Activated T-helper 2 cell treated with anti-CD3 and anti-CD28 coated beads, Interferon-gamma antibody, Interleukin-2, Interleukin-4, amounts not matched to agents 10 μg/mL and 5 μg/mL and 100 μg/mL, durations not matched to agents 14 hours and 24 hours and 36 hours (primary cell): ENCODE results near the gene CYYR1. TPM values are rescaled to one million over a fixed set of nuclear protein-coding genes. Genes with fewer than 3 reads are reported as not detected.
A peak's percentile ranks its signal among the peaks of the same experiment; 100 is the strongest.
"Not testable (repeated sequence)": the region's sequence is repeated elsewhere in the genome, so short reads cannot be mapped to it uniquely, and the experiment has no call there.

Experiments used
- DNase-seq: peaks from one replicate; pipeline ENCODE4 v3.0.0; 2021; ENCODE audit warnings: low spot score
- H3K27ac Mint-ChIP-seq: one replicate; pipeline ENCODE4 v1.8.0; 2021; ENCODE audit warnings: mixed read lengths
- H3K27me3 Mint-ChIP-seq: one replicate; pipeline ENCODE4 v1.8.0; 2021; ENCODE audit warnings: low read depth, mixed read lengths
- H3K36me3 Mint-ChIP-seq: one replicate; pipeline ENCODE4 v1.8.0; 2021; ENCODE audit warnings: low read depth, mixed read lengths
- H3K4me1 Mint-ChIP-seq: one replicate; pipeline ENCODE4 v1.8.0; 2021; ENCODE audit warnings: low read depth, mixed read lengths
- H3K4me3 Mint-ChIP-seq: one replicate; pipeline ENCODE4 v1.8.0; 2021; ENCODE audit warnings: low read depth, mild to moderate bottlenecking, moderate library complexity, mixed read lengths
- H3K9me3 Mint-ChIP-seq: one replicate; pipeline ENCODE4 v1.8.0; 2021; ENCODE audit warnings: mixed read lengths
- intact Hi-C: fragments of 100-400 bp; cut with micrococcal nuclease; formaldehyde crosslinking; loops from one replicate; pipeline ENCODE4 v1.15.1; 2023
- total RNA-seq: library from RNA; stranded (reverse); gene quantifications from 2 replicates; pipeline ENCODE4 v1.2.3, GENCODE V29; 2022

CYYR1 gene
- total RNA-seq, 1 donor from 2014 or later, result 0.07 TPM

- no peaks in the 10 kb centered on the region for H3K27me3 Mint-ChIP-seq
- intact Hi-C loops, result no loop called here
- no peak overlapping the region for H3K27ac Mint-ChIP-seq
These were observed 107.2 kb downstream of the CYYR1 start for GRCh38 chr21:26465916-26466315.

DNA sequence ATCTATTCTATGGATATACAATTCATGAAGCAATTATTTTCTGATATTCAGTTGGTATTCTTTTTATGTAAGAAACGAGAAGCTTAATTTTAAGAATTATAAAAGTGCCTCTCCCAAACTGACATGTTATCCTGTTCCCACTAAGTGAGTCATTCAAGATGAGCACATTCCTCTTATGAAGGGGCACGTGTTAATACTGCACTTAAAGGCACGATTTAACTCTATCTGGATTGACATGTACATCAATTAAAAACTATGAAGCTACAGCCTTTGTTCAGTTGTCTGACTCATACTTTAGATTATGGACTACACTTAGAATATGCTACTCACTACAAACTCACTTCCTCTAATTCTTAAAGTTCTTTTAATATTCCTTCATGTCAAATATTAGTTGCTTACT lies 111.6 kb downstream of the CYYR1 start:
- Mint-ChIP-seq H3K4me1 (no peaks in the 10 kb centered on the region), H3K4me3 (no peak overlapping the region), H3K9me3 (peaks cover 11% of the 10 kb centered on the region), H3K27me3 (no peaks in the 10 kb centered on the region), H3K27ac (no peak overlapping the region), H3K36me3 (no peaks in the 10 kb centered on the region)
- intact Hi-C loops, result no loop called here
- no peak for DNase-seq

More at GRCh38 chr21:26465916-26466315, 107.2 kb downstream of the CYYR1 start:
- Mint-ChIP-seq H3K36me3 (no peaks in the 10 kb centered on the region), H3K4me1 (peaks cover 10% of the 10 kb centered on the region), H3K9me3 (peaks cover 12% of the 10 kb centered on the region), H3K4me3 (no peak overlapping the region)
- no peak for DNase-seq

GRCh38 chr21:26460621-26461020 lies 112.5 kb downstream of the CYYR1 start:
- no peaks in the 10 kb centered on the region for H3K36me3 Mint-ChIP-seq
- peaks cover 5% of the 10 kb centered on the region for H3K4me1 Mint-ChIP-seq
- H3K4me3 Mint-ChIP-seq, result no peak overlapping the region
- DNase-seq, result no peak
- intact Hi-C loops, result no loop called here
- H3K9me3 Mint-ChIP-seq, result peaks cover 11% of the 10 kb centered on the region
- no peaks in the 10 kb centered on the region for H3K27me3 Mint-ChIP-seq
- no peak overlapping the region for H3K27ac Mint-ChIP-seq

DNA sequence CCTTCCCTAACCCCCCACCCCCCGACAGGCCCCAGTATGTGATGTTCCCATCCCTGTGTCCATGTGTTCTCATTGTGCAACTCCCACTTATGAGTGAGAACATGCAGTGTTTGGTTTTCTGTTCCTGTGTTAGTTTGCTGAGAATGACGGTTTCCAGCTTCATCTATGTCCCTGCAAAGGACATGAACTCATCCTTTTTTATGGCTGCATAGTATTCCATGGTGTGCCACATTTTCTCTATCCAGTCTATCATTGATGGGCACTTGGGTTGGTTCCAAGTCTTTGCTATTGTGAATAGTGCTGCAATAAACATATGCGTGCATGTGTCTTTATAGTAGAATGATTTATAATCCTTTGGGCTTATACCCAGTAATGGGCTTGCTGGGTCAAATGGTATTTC lies 114.2 kb downstream of the CYYR1 start:
- Mint-ChIP-seq H3K4me1 (peaks cover 10% of the 10 kb centered on the region), H3K9me3 (peaks cover 11% of the 10 kb centered on the region)
- H3K27ac Mint-ChIP-seq, H3K27me3 Mint-ChIP-seq, intact Hi-C loops, DNase-seq, H3K36me3 Mint-ChIP-seq, H3K4me3 Mint-ChIP-seq: not testable (repeated sequence)

DNA sequence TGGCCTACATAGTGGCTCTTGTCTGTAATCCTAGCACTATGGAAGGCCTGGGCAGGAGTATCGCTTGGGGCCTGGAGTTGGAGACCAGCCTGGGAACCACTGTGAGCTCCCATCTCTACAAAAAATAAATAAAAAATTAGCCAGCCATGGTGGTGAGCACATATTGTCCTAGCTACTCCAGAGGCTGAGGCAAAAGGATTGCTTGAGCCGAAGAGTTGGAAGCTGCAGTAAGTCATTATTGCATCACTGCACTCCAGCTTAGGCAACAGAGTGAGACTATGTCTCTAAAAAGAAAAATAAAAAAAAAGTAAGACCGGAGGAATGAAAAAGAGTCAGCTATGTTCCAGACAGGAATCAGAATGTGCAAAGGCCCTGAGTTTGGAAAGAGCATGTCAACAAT lies 115.3 kb downstream of the CYYR1 start:
- peaks cover 10% of the 10 kb centered on the region for H3K4me1 Mint-ChIP-seq
- H3K36me3 Mint-ChIP-seq, result no peaks in the 10 kb centered on the region
- intact Hi-C loops, result no loop called here
- DNase-seq, result no peak
- no peak overlapping the region for H3K27ac Mint-ChIP-seq
- H3K27me3 Mint-ChIP-seq, result no peaks in the 10 kb centered on the region
- no peak overlapping the region for H3K4me3 Mint-ChIP-seq
- H3K9me3 Mint-ChIP-seq, result peaks cover 11% of the 10 kb centered on the region

DNA sequence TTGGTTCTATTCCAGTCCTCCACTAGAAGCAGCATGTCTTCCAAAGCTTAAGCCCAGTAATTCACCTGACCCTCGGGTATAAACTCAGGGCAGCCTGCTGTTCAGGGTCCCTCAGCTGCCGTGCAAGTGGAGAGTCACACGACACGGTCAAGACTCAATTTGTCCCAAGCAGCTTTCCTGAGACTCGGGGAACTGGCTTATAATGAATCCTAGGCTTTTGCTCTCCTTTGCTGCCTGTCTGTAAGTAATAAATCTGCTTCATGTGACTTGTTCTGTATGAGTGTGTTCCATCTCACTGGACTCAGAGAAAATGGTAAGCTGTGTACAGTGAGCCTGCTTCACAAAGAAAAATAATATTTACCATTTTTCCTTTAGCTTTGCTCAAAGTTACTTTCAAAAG lies 119.8 kb downstream of the CYYR1 start:
- Mint-ChIP-seq H3K27ac (no peak overlapping the region), H3K9me3 (no peaks in the 10 kb centered on the region), H3K4me1 (peaks cover 19% of the 10 kb centered on the region), H3K27me3 (no peaks in the 10 kb centered on the region), H3K4me3 (no peak overlapping the region), H3K36me3 (no peaks in the 10 kb centered on the region)
- no peak for DNase-seq
- intact Hi-C loops, result no loop called here

DNA sequence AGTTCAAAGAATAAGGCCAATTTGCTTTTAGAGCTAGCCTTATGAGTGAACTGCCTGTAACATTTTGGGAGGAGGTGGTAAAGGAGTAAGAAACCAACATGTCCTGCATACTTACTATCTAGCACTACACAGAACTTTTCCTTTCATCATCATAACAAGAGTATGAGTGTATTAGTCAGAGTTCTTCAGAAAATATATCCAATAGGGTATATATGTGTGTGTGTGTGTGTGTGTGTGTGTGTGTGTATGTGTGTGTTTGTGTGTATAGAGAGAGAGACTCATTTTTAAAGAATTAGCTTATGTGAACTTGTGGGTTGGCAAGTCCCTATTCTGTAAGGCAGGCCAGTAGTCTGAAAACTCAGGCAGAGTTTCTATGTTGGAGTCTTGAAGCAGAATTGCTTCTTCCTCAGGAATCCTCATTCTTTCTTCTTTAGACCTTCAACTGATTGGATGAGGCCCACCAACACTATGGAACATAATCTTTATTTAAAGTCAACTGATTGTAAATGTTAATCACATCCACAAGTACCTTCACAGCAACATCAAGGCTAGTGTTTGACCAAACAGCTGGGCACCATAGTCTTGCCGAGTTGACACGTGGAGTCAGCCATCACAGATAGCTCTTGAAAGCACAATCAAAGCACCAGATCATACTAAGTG lies 121.9 kb downstream of the CYYR1 start:
- DNase-seq, result no peak
- Mint-ChIP-seq H3K4me3 (no peak overlapping the region), H3K9me3 (peaks cover 6% of the 10 kb centered on the region), H3K27me3 (no peaks in the 10 kb centered on the region), H3K36me3 (no peaks in the 10 kb centered on the region), H3K4me1 (peaks cover 19% of the 10 kb centered on the region), H3K27ac (peak overlapping the region; percentile 37)
- intact Hi-C loops, result loop anchor here (1.0 kb wide), 2 partner anchors 20 to 22 kb away; no protein-coding TSS in a partner anchor

DNA sequence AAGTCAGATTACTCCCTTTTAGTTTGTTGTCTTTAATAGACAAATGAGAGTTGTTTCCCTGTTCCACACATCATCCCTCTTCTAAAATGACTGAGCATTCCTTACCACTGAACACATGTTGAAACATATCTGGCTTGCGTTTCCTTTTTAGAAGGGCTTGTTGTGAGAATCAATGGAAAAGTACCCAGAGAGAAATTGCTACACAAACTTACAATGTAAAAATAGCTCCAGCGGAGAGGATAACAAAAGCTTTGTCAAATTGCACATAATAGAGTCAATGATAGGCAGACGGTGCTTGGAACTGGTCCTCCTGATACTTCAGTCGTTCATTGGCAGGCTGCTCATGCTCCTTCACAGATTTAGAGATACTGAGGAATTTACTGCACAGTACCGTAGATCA lies 123.9 kb downstream of the CYYR1 start:
- H3K4me3 Mint-ChIP-seq, result no peak overlapping the region
- H3K9me3 Mint-ChIP-seq, result peaks cover 6% of the 10 kb centered on the region
- H3K36me3 Mint-ChIP-seq, result no peaks in the 10 kb centered on the region
- intact Hi-C loops, result no loop called here
- no peak for DNase-seq
- peaks cover 8% of the 10 kb centered on the region for H3K4me1 Mint-ChIP-seq
- no peaks in the 10 kb centered on the region for H3K27me3 Mint-ChIP-seq
- H3K27ac Mint-ChIP-seq, result no peak overlapping the region

DNA sequence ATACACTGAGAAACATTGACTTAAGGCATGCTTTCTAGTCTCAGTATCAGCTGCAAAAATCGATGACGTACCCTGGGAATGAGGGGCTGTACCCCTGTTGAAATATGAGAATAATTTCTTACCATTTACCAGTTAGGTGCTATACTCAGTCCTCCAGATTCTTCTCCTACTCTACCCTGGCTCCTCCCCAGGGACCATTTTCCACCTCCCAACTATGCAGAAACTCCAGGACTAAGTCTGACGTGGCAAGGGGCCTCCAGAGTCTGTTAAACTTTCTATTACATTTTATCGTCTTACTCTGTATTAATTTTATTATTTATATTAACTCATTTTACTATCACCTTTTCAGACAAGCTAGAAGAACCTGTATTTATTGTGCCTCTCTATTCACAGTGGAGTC lies 124.3 kb downstream of the CYYR1 start:
- H3K27me3 Mint-ChIP-seq, result no peaks in the 10 kb centered on the region
- H3K27ac Mint-ChIP-seq, result no peak overlapping the region
- H3K9me3 Mint-ChIP-seq, result peaks cover 6% of the 10 kb centered on the region
- intact Hi-C loops, result no loop called here
- H3K4me3 Mint-ChIP-seq, result no peak overlapping the region
- H3K4me1 Mint-ChIP-seq, result peaks cover 8% of the 10 kb centered on the region
- DNase-seq, result no peak
- no peaks in the 10 kb centered on the region for H3K36me3 Mint-ChIP-seq

- Mint-ChIP-seq H3K9me3 (peaks cover 6% of the 10 kb centered on the region), H3K4me1 (peaks cover 8% of the 10 kb centered on the region), H3K27ac (no peak overlapping the region), H3K27me3 (no peaks in the 10 kb centered on the region), H3K4me3 (no peak overlapping the region), H3K36me3 (no peaks in the 10 kb centered on the region)
- no peak for DNase-seq
- intact Hi-C loops, result no loop called here
These were observed 125.1 kb downstream of the CYYR1 start for GRCh38 chr21:26447932-26448475.

- Mint-ChIP-seq H3K36me3 (no peaks in the 10 kb centered on the region), H3K27ac (no peak overlapping the region), H3K4me3 (no peak overlapping the region), H3K9me3 (peaks cover 12% of the 10 kb centered on the region), H3K4me1 (no peaks in the 10 kb centered on the region), H3K27me3 (no peaks in the 10 kb centered on the region)
- no peak for DNase-seq
- intact Hi-C loops, result no loop called here
These were observed 127.6 kb downstream of the CYYR1 start for GRCh38 chr21:26445440-26445839.

GRCh38 chr21:26444646-26445045 lies 128.4 kb downstream of the CYYR1 start:
- no peaks in the 10 kb centered on the region for H3K4me1 Mint-ChIP-seq

GRCh38 chr21:26443867-26444266 lies 129.2 kb downstream of the CYYR1 start:
- H3K9me3 Mint-ChIP-seq, result peaks cover 12% of the 10 kb centered on the region
- H3K36me3 Mint-ChIP-seq, result no peaks in the 10 kb centered on the region
- H3K4me1 Mint-ChIP-seq, result no peaks in the 10 kb centered on the region
- intact Hi-C loops, result no loop called here
- H3K27me3 Mint-ChIP-seq, result no peaks in the 10 kb centered on the region
- no peak for DNase-seq
- no peak overlapping the region for H3K27ac Mint-ChIP-seq
- H3K4me3 Mint-ChIP-seq, result no peak overlapping the region

More at GRCh38 chr21:26444646-26445045, 128.4 kb downstream of the CYYR1 start:
- Mint-ChIP-seq H3K4me3 (no peak overlapping the region), H3K9me3 (peaks cover 12% of the 10 kb centered on the region), H3K27ac (no peak overlapping the region), H3K27me3 (no peaks in the 10 kb centered on the region), H3K36me3 (no peaks in the 10 kb centered on the region)
- intact Hi-C loops, result no loop called here
- DNase-seq, result no peak
